GM12872 (cell line): ENCODE results near the gene TCERG1L.

Experiments used
- TF ChIP-seq, protein P1 (sequence below): IDR thresholded peaks from 3 replicates; pipeline ENCODE4 v1.5.1; 2011; ENCODE audit warnings: low read depth, mild to moderate bottlenecking, low read length, moderate library complexity; ENCODE audit not compliant: insufficient read depth

The TCERG1L gene

DNA sequence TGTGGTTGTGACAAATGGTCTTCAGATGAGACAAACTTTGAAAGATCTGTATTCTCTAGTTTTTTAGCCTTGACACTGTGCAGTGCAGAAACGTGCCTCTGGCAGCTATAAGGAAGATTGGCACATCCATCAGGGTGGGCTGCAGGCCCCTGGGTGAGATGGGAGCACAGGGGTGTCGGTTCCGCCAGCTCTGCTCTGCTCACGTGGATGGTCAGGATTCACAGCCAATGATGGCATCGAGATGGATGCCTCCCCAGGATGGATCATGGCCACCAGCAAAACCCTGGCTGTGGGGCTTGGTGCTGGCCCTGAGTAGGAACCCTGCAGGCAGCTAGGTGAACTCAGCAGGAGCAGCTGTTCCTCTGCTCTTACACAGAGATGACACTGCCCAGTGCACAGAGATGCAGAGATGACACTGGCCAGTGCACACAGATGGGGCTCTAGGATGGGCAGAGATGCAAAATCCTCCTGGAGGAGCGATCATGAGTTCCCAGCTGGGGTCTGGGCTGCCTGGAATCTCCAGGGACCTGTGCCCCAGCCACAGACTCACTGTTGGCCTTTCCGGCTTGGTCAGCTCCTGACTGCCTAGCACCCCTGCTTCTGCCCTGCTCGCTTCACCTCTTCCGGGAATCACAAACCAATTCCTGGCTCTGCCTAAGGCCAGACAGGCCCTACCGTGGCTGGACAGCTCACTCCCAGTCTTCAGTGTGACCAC, 185.9 kb downstream of the TCERG1L start:
- TF ChIP-seq, protein P1, sequence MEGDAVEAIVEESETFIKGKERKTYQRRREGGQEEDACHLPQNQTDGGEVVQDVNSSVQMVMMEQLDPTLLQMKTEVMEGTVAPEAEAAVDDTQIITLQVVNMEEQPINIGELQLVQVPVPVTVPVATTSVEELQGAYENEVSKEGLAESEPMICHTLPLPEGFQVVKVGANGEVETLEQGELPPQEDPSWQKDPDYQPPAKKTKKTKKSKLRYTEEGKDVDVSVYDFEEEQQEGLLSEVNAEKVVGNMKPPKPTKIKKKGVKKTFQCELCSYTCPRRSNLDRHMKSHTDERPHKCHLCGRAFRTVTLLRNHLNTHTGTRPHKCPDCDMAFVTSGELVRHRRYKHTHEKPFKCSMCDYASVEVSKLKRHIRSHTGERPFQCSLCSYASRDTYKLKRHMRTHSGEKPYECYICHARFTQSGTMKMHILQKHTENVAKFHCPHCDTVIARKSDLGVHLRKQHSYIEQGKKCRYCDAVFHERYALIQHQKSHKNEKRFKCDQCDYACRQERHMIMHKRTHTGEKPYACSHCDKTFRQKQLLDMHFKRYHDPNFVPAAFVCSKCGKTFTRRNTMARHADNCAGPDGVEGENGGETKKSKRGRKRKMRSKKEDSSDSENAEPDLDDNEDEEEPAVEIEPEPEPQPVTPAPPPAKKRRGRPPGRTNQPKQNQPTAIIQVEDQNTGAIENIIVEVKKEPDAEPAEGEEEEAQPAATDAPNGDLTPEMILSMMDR, result no peak

DNA sequence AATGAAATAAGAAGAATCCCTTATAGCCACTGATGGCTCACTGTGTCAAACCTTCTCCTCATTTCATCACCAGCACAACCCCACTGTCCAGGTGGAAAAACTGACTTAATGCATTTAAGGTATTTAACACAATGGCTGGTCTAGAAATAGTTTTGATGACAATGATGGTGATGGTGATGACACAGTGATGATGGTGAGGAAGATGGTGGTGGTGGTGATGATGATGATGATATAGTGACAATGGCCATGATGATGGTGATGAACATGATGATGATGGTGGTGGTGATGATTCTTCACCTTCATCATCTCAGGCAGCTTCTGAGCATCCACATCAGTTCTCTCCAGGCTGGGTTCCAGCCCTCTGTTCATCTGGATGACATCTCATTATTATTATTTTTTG, 186.6 kb downstream of the TCERG1L start:
- TF ChIP-seq, protein P1, result no peak

DNA sequence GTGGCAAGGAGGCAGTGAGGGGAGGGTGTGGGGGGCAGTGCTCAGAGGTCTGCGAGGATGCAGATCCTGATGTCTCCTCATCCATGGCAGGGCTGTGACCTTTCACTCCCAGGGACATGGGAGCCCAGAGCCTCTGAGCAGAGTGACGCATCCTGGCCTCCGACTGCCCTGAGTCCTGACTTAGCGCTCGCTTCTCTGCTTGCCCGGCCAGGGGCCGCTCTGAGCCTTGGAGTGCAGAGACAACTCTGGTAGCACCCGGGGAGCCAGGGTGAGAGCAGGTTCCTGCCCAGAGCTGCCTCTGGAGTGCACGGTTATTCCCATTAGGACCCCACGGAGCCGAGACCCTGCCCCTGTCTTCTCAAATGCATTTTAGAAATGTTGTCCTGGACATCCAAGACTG, 188.0 kb downstream of the TCERG1L start:
- TF ChIP-seq, protein P1, result no peak

DNA sequence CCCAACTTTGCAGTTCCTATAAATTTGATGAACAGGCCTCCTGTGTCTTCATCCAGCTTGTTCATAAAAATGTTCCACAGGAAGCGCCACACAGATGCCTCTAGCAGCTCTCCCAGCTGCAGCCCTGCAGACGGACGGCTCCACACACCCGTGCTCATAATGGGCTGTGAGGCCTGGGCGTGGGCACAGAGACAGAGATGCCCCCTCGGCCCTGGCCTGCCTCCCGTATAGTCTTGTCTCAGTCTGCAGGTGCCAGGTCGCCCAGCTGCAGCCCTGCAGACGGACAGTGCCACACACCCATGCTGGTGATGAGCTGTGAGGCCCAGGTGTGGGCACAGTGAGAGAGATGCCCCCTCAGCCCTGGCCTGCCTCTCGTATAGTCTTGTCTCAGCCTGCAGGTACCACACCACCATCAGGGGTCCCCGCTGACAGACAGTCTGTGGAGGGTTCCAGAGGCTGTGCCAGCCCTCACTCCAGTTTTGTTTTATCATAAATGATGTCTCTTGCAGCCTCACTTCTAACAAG, 189.9 kb downstream of the TCERG1L start:
- TF ChIP-seq, protein P1, result no peak

DNA sequence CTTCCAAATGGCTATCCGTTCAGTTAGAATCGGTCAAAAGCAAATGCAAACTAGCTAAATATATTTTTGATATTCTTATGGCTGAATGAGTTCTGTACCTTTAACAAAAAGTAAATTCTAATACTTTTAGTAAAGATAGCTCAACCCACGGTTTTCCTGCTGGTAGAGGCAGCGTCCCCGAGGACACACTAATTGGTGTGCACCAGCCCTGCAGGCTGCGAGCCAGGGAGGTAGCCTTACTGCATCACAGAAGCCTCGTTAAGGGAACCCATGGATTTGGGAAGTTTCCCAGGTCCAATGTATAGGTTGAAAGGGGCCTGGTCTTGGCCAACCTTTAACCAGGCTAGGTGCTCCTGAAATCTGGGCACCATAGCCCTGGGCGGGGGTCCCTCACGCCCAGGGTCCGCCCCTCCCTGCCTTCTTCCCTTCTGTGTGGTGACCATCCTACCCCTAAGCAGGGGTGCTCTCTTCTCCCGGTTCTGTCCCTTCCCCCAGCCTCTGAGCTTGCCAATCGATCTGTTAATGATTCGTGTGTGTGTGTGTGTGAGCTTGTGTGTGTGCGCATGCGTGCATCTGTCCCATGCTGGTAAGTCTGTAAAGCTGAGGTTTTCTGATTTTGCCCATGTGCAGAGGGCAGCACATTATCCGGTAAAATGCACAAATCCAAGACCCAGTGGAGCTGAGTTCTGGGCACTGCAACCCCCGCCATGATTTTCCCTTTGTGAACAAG, 191.7 kb downstream of the TCERG1L start:
- TF ChIP-seq, protein P1, result no peak

DNA sequence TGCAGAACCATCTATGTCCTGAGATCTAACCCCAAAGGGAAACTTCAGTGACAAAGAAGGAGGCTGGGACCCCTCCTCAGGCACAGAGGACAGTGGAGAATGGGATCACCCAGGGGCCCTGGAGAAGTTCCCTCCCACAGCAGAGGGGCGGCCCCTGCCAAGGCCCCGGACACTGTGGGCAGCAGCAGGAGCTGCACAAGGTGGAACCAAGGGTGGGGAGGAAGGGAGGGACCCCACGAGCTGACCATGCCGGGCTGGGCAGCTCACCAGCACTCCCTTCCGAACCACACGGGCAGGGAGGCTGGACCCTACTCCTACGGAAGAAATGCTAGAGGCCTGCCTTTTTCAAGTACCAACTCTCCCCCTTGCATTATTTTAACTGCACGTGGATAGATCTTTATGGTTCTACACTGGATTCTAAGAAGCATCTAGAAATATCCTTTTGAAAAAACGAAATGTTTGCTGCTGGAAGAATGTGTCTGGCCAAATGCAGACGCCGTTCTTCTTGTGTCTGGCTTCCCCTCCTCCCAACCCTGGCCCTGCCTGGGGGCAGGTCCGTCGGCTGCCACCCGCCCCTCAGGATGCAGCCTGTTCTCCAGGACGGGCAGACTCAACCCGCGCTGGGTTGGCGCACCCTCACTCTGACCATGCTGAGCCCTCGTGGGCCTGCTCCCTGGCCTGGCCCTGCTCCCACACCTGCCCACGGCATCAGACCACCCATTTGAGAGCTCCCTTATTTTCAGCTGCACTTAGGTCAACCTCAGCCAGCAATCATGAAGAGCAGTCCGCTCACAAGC, 193.9 kb downstream of the TCERG1L start:
- TF ChIP-seq, protein P1, result no peak

DNA sequence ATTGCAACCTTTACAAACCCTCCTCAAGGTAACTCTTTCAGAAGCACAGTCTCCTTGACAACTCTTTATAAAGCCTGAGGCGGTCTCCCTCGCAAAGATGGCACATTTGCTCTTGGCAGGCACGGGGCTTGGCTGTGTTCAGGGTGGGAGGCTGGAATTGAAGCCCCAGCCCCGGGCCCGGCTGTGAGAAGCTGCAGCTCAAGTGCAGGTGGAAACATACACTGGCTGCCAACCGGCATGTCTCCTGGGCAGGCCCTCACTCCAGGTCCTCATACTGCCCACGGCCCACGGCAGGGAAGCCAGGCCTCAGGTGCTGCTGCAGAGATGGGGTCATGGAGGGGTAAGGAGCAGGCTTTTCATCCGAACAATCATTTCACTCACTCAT, 194.5 kb downstream of the TCERG1L start:
- TF ChIP-seq, protein P1, result no peak
